GM12892 (cell line): Measurements from ENCODE around the gene RPL37.

Experiments used
- POLR2A ChIP-seq: IDR thresholded peaks from 2 replicates; pipeline ENCODE4 v1.6.1; 2011; ENCODE audit warnings: low read depth, low read length, control low read depth
- POLR2AphosphoS5 ChIP-seq: IDR thresholded peaks from 2 replicates; pipeline ENCODE4 v1.6.1; 2011; ENCODE audit warnings: low read depth, low read length, control low read depth
- TAF1 ChIP-seq: IDR thresholded peaks from 2 replicates; pipeline ENCODE4 v1.6.1; 2011; ENCODE audit warnings: low read depth, mild to moderate bottlenecking, control low read depth, low read length, borderline replicate concordance

DNA sequence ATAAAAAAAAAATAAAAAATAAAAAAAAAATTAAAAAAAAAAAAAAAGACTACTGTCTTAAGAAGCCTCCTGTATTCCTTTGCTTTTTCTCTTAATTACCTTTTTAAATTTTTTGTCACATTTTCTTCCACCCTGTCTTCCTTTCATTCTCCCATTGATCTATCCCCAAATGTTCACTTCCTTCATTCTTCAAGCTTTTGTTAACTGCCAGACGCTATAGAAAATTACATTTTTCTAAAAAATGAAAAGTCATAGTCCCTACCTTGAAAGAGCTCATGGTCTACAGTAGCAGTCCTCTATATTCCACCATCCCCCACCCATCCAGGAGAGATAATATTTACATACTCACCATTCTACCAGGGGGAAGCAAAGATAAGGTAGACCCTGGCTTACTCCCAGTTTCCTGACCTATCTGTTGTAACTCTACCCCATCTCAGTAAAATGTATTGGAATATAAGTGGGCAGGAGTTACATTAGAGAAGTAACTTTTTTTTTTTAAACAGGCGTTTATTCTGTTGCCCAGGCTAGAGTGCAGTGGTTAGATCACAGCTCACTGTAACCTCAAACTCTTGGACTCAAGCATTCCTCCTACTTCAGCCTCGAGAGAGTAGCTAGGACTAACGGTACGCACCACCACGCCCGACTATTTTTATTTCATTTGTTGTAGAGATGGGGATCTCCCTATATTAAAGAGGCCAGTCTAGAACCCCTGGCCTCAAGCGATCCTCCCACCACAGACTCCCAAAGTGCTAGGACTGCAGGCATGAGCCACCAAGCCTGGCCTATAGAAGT is 33.1 kb downstream of the RPL37 start:
- TF ChIP-seq POLR2A: no peak
- TF ChIP-seq TAF1: no peak
- no peak for TF ChIP-seq POLR2AphosphoS5
